A673 (cell line): Measurements from ENCODE around the gene CFC1B.
"Not testable (repeated sequence)": the region's sequence is repeated elsewhere in the genome, so short reads cannot be mapped to it uniquely, and the experiment has no call there.

Experiments used
- CTCF ChIP-seq: fragments of 300-800, 200-600 bp; sonication (generic); conservative IDR thresholded peaks from 2 replicates; pipeline ENCODE4 v1.5.1; 2017; ENCODE audit warnings: low read depth, mild to moderate bottlenecking, antibody characterized with exemption, low read length, moderate library complexity, mixed read lengths
- EZH2 ChIP-seq: fragments of 200-600 bp; sonication (generic); IDR thresholded peaks from 2 replicates; pipeline ENCODE4 v1.6.1; 2017; ENCODE audit warnings: borderline replicate concordance, low read depth, mild to moderate bottlenecking, mixed read lengths, antibody characterized with exemption, low read length; ENCODE audit not compliant: poor library complexity, severe bottlenecking

- not testable (repeated sequence) for TF ChIP-seq CTCF, EZH2
Observed at GRCh38 chr2:130548418-130548817, 27.4 kb downstream of the CFC1B start.
